Measurements from ENCODE around the gene EP400. TPM values are rescaled to one million over a fixed set of nuclear protein-coding genes. Genes with fewer than 3 reads are reported as not detected.

The EP400 gene
- total and polyA plus RNA-seq, 2 of the 13 experiments (the other 11 are each of a cell fraction or from before 2014, with no cell fraction given), result 4.9 to 5.0 TPM

DNA sequence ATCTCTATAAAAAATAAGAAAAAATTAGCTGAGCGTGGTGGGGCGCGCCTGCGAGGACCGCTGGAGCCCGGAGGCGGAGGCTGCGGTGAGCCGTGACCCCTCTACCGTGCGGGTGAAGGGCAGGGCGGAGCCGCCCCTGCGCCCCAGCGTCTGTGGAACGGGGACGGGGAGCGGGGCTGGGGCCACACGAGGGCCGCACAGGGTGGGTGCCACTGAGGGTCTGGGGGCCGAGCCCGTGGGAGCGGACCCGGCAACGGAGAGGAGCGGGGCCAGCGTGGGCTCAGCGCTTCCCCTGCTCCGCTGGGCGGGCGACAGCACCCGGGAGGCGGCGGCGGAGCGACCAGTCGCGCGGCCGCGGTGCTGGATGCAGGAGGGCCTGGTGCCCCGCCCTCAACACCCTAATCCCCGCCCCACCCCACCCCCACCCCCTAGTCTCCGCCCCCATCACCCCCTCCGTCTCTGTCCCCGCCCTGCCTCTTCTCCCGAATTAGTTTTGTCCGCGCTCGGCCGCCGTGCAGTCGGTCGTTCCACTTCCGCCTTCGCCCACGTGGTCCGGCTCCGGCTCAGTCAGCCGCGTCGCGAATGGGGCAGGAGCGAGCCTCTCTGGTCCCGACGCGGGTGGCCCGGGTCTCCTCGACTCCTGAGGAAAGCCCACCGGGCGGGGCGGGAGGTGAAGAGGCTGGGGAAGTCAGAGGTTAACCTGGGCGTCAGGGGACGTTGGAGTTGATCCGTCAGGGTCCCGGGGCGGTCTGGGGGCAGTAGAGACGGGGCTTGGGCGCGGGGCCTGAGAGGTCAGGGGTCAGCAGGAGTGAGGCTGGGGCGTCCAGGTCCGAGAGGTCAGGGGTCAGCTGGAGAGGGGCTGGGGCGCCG, 20.8 kb upstream of the EP400 start, which contains the start of gene PUS1:
Gene PUS1 (plus strand): TSS at position 566 of the 870 bp plus-strand sequence. CDS start 447 bp downstream, outside the sequence.
- 3% methylated on average over 29 of the region's 84 CpGs for WGBS (ENCODE audit: low lambda C conversion rate)
- no TSS peak for BruUV-seq (replicated peaks)
- H3K27ac ChIP-seq (ENCODE audit: extremely low read length, insufficient read depth, low read length), result peak within 1 kb of the TSS; percentile 87
- no peaks in the 10 kb centered on the region for H3K27me3 ChIP-seq (ENCODE audit: control insufficient read depth in 1 of 2, insufficient read depth in 2 of 2, low read length in 2 of 2)
- H3K4me1 ChIP-seq (ENCODE audit: insufficient read depth, low read length), result peaks cover 18% of the 10 kb centered on the region
- peaks cover 15 to 22% of the 10 kb centered on the region in 2 experiments for H3K36me3 ChIP-seq (replicated peaks in 1 of 2; ENCODE audit: control insufficient read depth in 1 of 2, insufficient read depth in 2 of 2, low read length in 2 of 2)
- in situ Hi-C loops (cut with HindIII; ENCODE audit: extremely low pct_ligation_motif_present, low pct_unique_long_range_greater_than_20kb), result no loop called here
- DNase-seq (ENCODE audit: low spot score) (peak; percentile 88), ATAC-seq (peak; percentile 81), FAIRE-seq (no peak)
- no peak within 1 kb of the TSS for H2AFZ ChIP-seq (ENCODE audit: low read length)
- H3K79me2 ChIP-seq (ENCODE audit: insufficient read depth, low read length), result peaks cover 16% of the 10 kb centered on the region
- ChIA-PET CTCF (ENCODE audit: low intra/inter-chr PET ratio, low total read pairs) (no interaction called here), POLR2A (interaction anchor here (0.7 to 1.9 kb wide), 7 partner anchors 15 to 75 kb away, joined by 3 to 18 read pairs (median 5); no protein-coding TSS in a partner anchor)
- H3K9me3 ChIP-seq (ENCODE audit: low read length), result no peaks in the 10 kb centered on the region
- H3K9ac ChIP-seq (ENCODE audit: insufficient read depth, low read depth, low read length), result peak within 1 kb of the TSS; percentile 79
- peak within 1 kb of the TSS; percentile 78 to 92 (median 90) for H3K4me3 ChIP-seq (replicated peaks in 1 of 3; ENCODE audit: insufficient read depth in 1 of 3, low read depth in 2 of 3, low read length in 3 of 3)
- intact Hi-C loops (cut with micrococcal nuclease; ENCODE audit: unreplicated experiment), result loop anchor here (5.0 to 10.0 kb wide), 2 partner anchors 67 to 94 kb away; no protein-coding TSS in a partner anchor
- H3K4me2 ChIP-seq (ENCODE audit: low read depth, low read length), result peak within 1 kb of the TSS; percentile 83
- no peaks in the 10 kb centered on the region for H4K20me1 ChIP-seq (ENCODE audit: insufficient read depth, low read length)
- no peak for TF ChIP-seq SP140L (CRISPR knock-in tag; IDR thresholded peaks at IDR 0.05; ENCODE audit: borderline replicate concordance)
- TF ChIP-seq RFXAP (CRISPR knock-in tag; IDR thresholded peaks at IDR 0.05; ENCODE audit: borderline replicate concordance), result no peak
- no peak for TF ChIP-seq PHB2 (IDR thresholded peaks at IDR 0.05; ENCODE audit: partially characterized antibody)
- TF ChIP-seq KDM6A (CRISPR knock-in tag; IDR thresholded peaks at IDR 0.05; ENCODE audit: low read depth), result no peak
- TF ChIP-seq, protein P1, sequence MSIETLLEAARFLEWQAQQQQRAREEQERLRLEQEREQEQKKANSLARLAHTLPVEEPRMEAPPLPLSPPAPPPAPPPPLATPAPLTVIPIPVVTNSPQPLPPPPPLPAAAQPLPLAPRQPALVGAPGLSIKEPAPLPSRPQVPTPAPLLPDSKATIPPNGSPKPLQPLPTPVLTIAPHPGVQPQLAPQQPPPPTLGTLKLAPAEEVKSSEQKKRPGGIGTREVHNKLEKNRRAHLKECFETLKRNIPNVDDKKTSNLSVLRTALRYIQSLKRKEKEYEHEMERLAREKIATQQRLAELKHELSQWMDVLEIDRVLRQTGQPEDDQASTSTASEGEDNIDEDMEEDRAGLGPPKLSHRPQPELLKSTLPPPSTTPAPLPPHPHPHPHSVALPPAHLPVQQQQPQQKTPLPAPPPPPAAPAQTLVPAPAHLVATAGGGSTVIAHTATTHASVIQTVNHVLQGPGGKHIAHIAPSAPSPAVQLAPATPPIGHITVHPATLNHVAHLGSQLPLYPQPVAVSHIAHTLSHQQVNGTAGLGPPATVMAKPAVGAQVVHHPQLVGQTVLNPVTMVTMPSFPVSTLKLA (IDR thresholded peaks at IDR 0.05), result peak; percentile 79
- TF ChIP-seq, protein P2, sequence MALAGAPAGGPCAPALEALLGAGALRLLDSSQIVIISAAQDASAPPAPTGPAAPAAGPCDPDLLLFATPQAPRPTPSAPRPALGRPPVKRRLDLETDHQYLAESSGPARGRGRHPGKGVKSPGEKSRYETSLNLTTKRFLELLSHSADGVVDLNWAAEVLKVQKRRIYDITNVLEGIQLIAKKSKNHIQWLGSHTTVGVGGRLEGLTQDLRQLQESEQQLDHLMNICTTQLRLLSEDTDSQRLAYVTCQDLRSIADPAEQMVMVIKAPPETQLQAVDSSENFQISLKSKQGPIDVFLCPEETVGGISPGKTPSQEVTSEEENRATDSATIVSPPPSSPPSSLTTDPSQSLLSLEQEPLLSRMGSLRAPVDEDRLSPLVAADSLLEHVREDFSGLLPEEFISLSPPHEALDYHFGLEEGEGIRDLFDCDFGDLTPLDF (CRISPR knock-in tag; IDR thresholded peaks at IDR 0.05), result peak; percentile 63
- peak; percentile 82; the same call in 1 of the 2 replicates for TF ChIP-seq ZNF558 (CRISPR knock-in tag; IDR thresholded peaks at IDR 0.05; ENCODE audit: borderline replicate concordance)
- TF ChIP-seq, protein P3, sequence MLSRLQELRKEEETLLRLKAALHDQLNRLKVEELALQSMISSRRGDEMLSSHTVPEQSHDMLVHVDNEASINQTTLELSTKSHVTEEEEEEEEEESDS (CRISPR knock-in tag; IDR thresholded peaks at IDR 0.05; ENCODE audit: borderline replicate concordance), result no peak
- peak; percentile 98 for TF ChIP-seq ELF1 (CRISPR knock-in tag; IDR thresholded peaks at IDR 0.05)
- 0 out of 2 replicates have a peak, but pooled peaks have one; percentile 60 for TF ChIP-seq MTA1 (CRISPR knock-in tag; IDR thresholded peaks at IDR 0.05; ENCODE audit: borderline replicate concordance)
- peak; percentile 47; the same call in 1 of the 2 replicates for TF ChIP-seq ZBTB8A (CRISPR knock-in tag; IDR thresholded peaks at IDR 0.05; ENCODE audit: borderline replicate concordance, low read depth)
- no peak for TF ChIP-seq ZNF382 (CRISPR knock-in tag; IDR thresholded peaks at IDR 0.05; ENCODE audit: borderline replicate concordance)
- TF ChIP-seq ZBTB1 (CRISPR knock-in tag; IDR thresholded peaks at IDR 0.05; ENCODE audit: borderline replicate concordance), result no peak
- no peak for TF ChIP-seq ZSCAN29 (CRISPR knock-in tag; conservative IDR thresholded peaks at IDR 0.05)
- TF ChIP-seq SMAD3 (CRISPR knock-in tag; IDR thresholded peaks at IDR 0.05), result no peak
- no peak for TF ChIP-seq SKI (IDR thresholded peaks at IDR 0.05; ENCODE audit: partially characterized antibody)
- TF ChIP-seq, protein P4, sequence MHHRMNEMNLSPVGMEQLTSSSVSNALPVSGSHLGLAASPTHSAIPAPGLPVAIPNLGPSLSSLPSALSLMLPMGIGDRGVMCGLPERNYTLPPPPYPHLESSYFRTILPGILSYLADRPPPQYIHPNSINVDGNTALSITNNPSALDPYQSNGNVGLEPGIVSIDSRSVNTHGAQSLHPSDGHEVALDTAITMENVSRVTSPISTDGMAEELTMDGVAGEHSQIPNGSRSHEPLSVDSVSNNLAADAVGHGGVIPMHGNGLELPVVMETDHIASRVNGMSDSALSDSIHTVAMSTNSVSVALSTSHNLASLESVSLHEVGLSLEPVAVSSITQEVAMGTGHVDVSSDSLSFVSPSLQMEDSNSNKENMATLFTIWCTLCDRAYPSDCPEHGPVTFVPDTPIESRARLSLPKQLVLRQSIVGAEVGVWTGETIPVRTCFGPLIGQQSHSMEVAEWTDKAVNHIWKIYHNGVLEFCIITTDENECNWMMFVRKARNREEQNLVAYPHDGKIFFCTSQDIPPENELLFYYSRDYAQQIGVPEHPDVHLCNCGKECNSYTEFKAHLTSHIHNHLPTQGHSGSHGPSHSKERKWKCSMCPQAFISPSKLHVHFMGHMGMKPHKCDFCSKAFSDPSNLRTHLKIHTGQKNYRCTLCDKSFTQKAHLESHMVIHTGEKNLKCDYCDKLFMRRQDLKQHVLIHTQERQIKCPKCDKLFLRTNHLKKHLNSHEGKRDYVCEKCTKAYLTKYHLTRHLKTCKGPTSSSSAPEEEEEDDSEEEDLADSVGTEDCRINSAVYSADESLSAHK (CRISPR knock-in tag; IDR thresholded peaks at IDR 0.05; ENCODE audit: borderline replicate concordance), result no peak
- peak; percentile 54; the same call in 1 of the 2 replicates for TF ChIP-seq PHF21A (CRISPR knock-in tag; IDR thresholded peaks at IDR 0.05)
- TF ChIP-seq SAP130 (CRISPR knock-in tag; IDR thresholded peaks at IDR 0.05; ENCODE audit: low read depth), result peak; percentile 99
